Natural killer cell (primary cell): Measurements from ENCODE around the gene ITGA3. TPM values are rescaled to one million over a fixed set of nuclear protein-coding genes. Genes with fewer than 3 reads are reported as not detected.
A peak's percentile ranks its signal among the peaks of the same experiment; 100 is the strongest.

Source experiments
- ATAC-seq, 3 donors: fragments of 150-1000 bp in 2 of 3; fragments of 200-7000 bp in 1 of 3; cut with Tn5 transposase; 1 replicate in 1 of 3; 2 replicates in 2 of 3; pipeline ENCODE4 v1.10.0; 2021; ENCODE audit warnings: mild to moderate bottlenecking in 2 of 3, moderate library complexity in 2 of 3
- DNase-seq, 2 donors: peaks; one replicate each; pipeline versions ENCODE4 v3.0.0 to v3.0.0-alpha.2; 2013 to 2021; ENCODE audit warnings: mixed read lengths in 1 of 2
- H3K27ac ChIP-seq: one replicate; pipeline ENCODE4 v1.5.1; 2013; ENCODE audit warnings: mild to moderate bottlenecking, low read length
- H3K27me3 ChIP-seq: one replicate; pipeline ENCODE4 v1.6.1; 2013; ENCODE audit warnings: low read length; ENCODE audit not compliant: control insufficient read depth, insufficient read depth
- H3K36me3 ChIP-seq: one replicate; pipeline ENCODE4 v1.6.1; 2013; ENCODE audit warnings: low read length; ENCODE audit not compliant: control insufficient read depth, insufficient read depth
- H3K4me1 ChIP-seq: one replicate; pipeline ENCODE4 v1.6.1; 2013; ENCODE audit warnings: low read length; ENCODE audit not compliant: control insufficient read depth, insufficient read depth
- H3K4me3 ChIP-seq: one replicate; pipeline ENCODE4 v1.5.1; 2013; ENCODE audit warnings: low read length
- H3K9me3 ChIP-seq: one replicate; pipeline ENCODE4 v1.6.1; 2013; ENCODE audit warnings: low read length; ENCODE audit not compliant: control insufficient read depth, insufficient read depth
- H3K27ac Mint-ChIP-seq, 2 donors: one replicate each; pipeline ENCODE4 v1.8.0; 2022; ENCODE audit warnings: mild to moderate bottlenecking in 2 of 2, mixed read lengths in 2 of 2, moderate library complexity in 1 of 2
- H3K27me3 Mint-ChIP-seq, 2 donors: one replicate each; pipeline ENCODE4 v1.8.0; 2022; ENCODE audit warnings: low read depth in 2 of 2, mixed read lengths in 2 of 2
- H3K36me3 Mint-ChIP-seq: one replicate; pipeline ENCODE4 v1.8.0; 2022; ENCODE audit warnings: mixed read lengths
- H3K4me1 Mint-ChIP-seq, 2 donors: one replicate each; pipeline ENCODE4 v1.8.0; 2022; ENCODE audit warnings: mixed read lengths in 2 of 2
- H3K4me3 Mint-ChIP-seq: one replicate; pipeline ENCODE4 v1.8.0; 2022; ENCODE audit warnings: mild to moderate bottlenecking, moderate library complexity, mixed read lengths
- H3K9me3 Mint-ChIP-seq, 2 donors: one replicate each; pipeline ENCODE4 v1.8.0; 2022; ENCODE audit warnings: mixed read lengths in 2 of 2
- CTCF ChIP-seq: fragments of 200-600 bp; IDR thresholded peaks from one replicate; pipeline ENCODE4 v1.8.0; 2022; ENCODE audit warnings: antibody characterized with exemption
- WGBS: methylation state at CpG from one replicate; pipeline ENCODE4 v1.1.7; 2013; ENCODE audit warnings: missing lambda C conversion rate; ENCODE audit not compliant: insufficient coverage; 5-methylcytosine and 5-hydroxymethylcytosine counted together
- intact Hi-C: fragments of 100-400 bp; cut with micrococcal nuclease; formaldehyde crosslinking; loops from one replicate; pipeline ENCODE4 v1.14.2; 2022
- total RNA-seq, 4 donors: library from RNA; stranded (reverse); fragments of 120-200 nt in 1 of 4; gene quantifications; one replicate each; pipeline versions ENCODE4 v1.2.3 to v1.2.4, GENCODE V29; 2013 to 2022

The ITGA3 gene
- total RNA-seq, 3 donors from 2014 or later (not counting 1 experiment from before 2014, with no cell fraction given), result 0.47 to 2.8 (median 1.4) TPM

DNA sequence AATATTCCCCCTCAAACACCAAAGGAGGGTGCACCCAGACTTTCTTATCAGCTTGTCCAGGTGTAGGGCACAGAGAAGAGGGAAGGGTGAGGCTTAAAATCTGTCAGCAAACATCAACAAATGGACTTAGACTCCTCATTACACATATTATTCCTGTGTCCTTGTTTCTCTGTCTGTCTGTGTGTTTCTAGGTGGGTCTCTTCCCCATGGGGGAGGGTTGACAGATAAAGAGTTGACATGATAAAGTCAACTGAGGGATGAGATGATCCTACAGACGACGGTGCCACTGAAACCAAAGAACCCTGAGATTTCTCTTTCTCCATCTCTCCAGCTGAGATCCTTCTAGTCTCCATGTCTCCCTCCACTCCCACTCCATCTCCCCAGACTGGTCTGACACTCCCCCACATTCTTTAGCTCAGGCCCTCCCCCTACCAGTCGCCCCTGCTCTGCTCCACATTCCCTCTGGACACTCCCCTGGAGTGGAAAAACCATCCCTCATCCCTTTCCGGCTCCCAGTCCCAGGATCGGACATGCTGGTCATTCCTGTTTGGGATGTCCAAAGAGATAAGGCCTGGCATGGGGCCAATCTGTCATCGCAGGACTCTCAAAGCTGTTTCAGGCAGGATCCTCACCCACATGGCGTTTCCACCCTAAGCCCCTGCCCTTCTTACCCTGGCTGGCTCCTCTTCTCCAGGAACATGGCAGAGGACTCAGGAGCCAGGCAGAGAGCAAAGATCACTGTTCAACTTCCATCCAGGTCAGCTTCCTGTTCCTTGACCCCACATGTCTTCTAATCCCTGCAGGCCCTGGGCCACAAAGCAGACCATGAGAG lies 2.9 kb upstream of the ITGA3 start:
- peaks cover 10 to 25% of the 10 kb centered on the region in 2 donors for H3K4me1 Mint-ChIP-seq
- H3K36me3 Mint-ChIP-seq, result no peaks in the 10 kb centered on the region
- no peaks in the 10 kb centered on the region for H3K36me3 ChIP-seq
- H3K27me3 Mint-ChIP-seq, result peaks cover 13 to 30% of the 10 kb centered on the region in 2 donors
- no peaks in the 10 kb centered on the region for H3K9me3 Mint-ChIP-seq
- H3K9me3 ChIP-seq, result no peaks in the 10 kb centered on the region
- intact Hi-C loops, result no loop called here
- H3K27ac Mint-ChIP-seq, result no peak overlapping the region
- no peak overlapping the region for H3K4me3 Mint-ChIP-seq
- ATAC-seq (no peak), DNase-seq (no peak)
- peaks cover 3% of the 10 kb centered on the region for H3K27me3 ChIP-seq
- no peak for TF ChIP-seq CTCF
- H3K27ac ChIP-seq, result no peak overlapping the region
- no peak overlapping the region for H3K4me3 ChIP-seq
- 93% methylated on average over 7 of the region's 7 CpGs for WGBS
- peaks cover 25% of the 10 kb centered on the region for H3K4me1 ChIP-seq

DNA sequence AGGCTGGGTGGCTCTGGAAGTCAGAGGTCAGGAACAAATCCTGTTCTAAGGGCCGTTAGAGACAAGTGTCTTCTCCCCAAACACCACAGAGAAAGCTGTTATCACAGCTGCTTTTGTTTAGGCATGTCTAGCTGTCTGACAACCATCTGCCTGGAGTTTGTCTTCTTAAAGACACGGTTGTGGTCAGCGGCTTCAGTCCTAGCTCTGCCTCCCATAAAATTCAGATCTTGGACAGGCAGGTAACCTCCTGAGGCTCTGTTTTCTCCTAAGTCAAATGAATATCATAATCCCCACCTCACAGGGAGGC lies 2.3 kb upstream of the ITGA3 start:
- no peak for TF ChIP-seq CTCF
- no peak overlapping the region for H3K27ac ChIP-seq
- 84% methylated on average over 3 of the region's 3 CpGs for WGBS
- no peak for ATAC-seq
- H3K36me3 Mint-ChIP-seq, result no peaks in the 10 kb centered on the region
- no peaks in the 10 kb centered on the region for H3K9me3 ChIP-seq
- peaks cover 25% of the 10 kb centered on the region for H3K4me1 ChIP-seq
- H3K27me3 Mint-ChIP-seq, result peaks cover 19 to 32% of the 10 kb centered on the region in 2 donors
- H3K36me3 ChIP-seq, result no peaks in the 10 kb centered on the region
- H3K4me3 ChIP-seq, result no peak overlapping the region
- H3K9me3 Mint-ChIP-seq, result no peaks in the 10 kb centered on the region
- H3K4me3 Mint-ChIP-seq, result no peak overlapping the region
- intact Hi-C loops, result no loop called here
- no peak overlapping the region for H3K27ac Mint-ChIP-seq
- no peak for DNase-seq
- peaks cover 10 to 25% of the 10 kb centered on the region in 2 donors for H3K4me1 Mint-ChIP-seq
- peaks cover 3% of the 10 kb centered on the region for H3K27me3 ChIP-seq

- 9% methylated on average over 11 of the region's 14 CpGs for WGBS
Measured at GRCh38 chr17:50055055-50055425, 870 bp upstream of the ITGA3 start.

More at GRCh38 chr17:50055055-50055425, 870 bp upstream of the ITGA3 start:
- peak overlapping the region; percentile 42 for H3K4me3 ChIP-seq
- peaks cover 28 to 32% of the 10 kb centered on the region in 2 donors for H3K27me3 Mint-ChIP-seq
- peaks cover 10 to 25% of the 10 kb centered on the region in 2 donors for H3K4me1 Mint-ChIP-seq
- no peak for TF ChIP-seq CTCF
- H3K4me3 Mint-ChIP-seq, result peak overlapping the region; percentile 89
- H3K36me3 Mint-ChIP-seq, result no peaks in the 10 kb centered on the region
- H3K4me1 ChIP-seq, result peaks cover 25% of the 10 kb centered on the region
- H3K27me3 ChIP-seq, result peaks cover 3% of the 10 kb centered on the region
- H3K27ac ChIP-seq, result no peak overlapping the region
- DNase-seq, result peak in 1 of 2 donors; percentile 54
- no peaks in the 10 kb centered on the region for H3K9me3 Mint-ChIP-seq
- ATAC-seq, result peak in 1 of 3 donors; percentile 23
- intact Hi-C loops, result no loop called here
- no peak overlapping the region for H3K27ac Mint-ChIP-seq
- no peaks in the 10 kb centered on the region for H3K36me3 ChIP-seq
- H3K9me3 ChIP-seq, result no peaks in the 10 kb centered on the region
